Iris pigment epithelial cell (primary cell): ENCODE data around the gene NARS2.

Source experiments
- DNase-seq: peaks from one replicate; pipeline ENCODE4 v3.0.0-alpha.2; 2011; ENCODE audit warnings: low read depth

NARS2 gene

GRCh38 chr11:78432956-78433355 is 141.7 kb downstream of the NARS2 start:
- DNase-seq, result peak; percentile 33

- DNase-seq, result no peak
These were observed 142.6 kb downstream of the NARS2 start for GRCh38 chr11:78432058-78432515.

GRCh38 chr11:78429660-78430059 is 145.0 kb downstream of the NARS2 start:
- no peak for DNase-seq

GRCh38 chr11:78429209-78429608 is 145.5 kb downstream of the NARS2 start:
- DNase-seq, result no peak

GRCh38 chr11:78428773-78429172 is 145.9 kb downstream of the NARS2 start:
- no peak for DNase-seq

- DNase-seq, result no peak
These were observed 146.4 kb downstream of the NARS2 start for GRCh38 chr11:78428266-78428636.

- no peak for DNase-seq
These were observed 146.9 kb downstream of the NARS2 start for GRCh38 chr11:78427615-78428265.

- no peak for DNase-seq
These were observed 147.8 kb downstream of the NARS2 start for GRCh38 chr11:78426845-78427244.

- DNase-seq, result no peak
These were observed 149.1 kb downstream of the NARS2 start for GRCh38 chr11:78425399-78426070.

- peak; percentile 78 for DNase-seq
These were observed 150.1 kb downstream of the NARS2 start for GRCh38 chr11:78424334-78425270.

- no peak for DNase-seq
These were observed 151.4 kb downstream of the NARS2 start for GRCh38 chr11:78423241-78423640.

- peak; percentile 85 for DNase-seq
These were observed 153.9 kb downstream of the NARS2 start for GRCh38 chr11:78420796-78421209.

GRCh38 chr11:78420255-78420764 is 154.4 kb downstream of the NARS2 start:
- peak; percentile 92 for DNase-seq

- peak; percentile 99 for DNase-seq
These were observed 155.3 kb downstream of the NARS2 start for GRCh38 chr11:78419327-78419726.

- DNase-seq, result peak; percentile 24
These were observed 156.0 kb downstream of the NARS2 start for GRCh38 chr11:78418584-78419211.

GRCh38 chr11:78417888-78418583 is 156.6 kb downstream of the NARS2 start:
- peak; percentile 76 for DNase-seq

GRCh38 chr11:78417175-78417887 is 157.3 kb downstream of the NARS2 start, which contains the start of gene GAB2:
TSS of gene GAB2 (minus strand) at chr11:78417820. CDS start at chr11:78417720, 100 bp downstream.
- no peak for DNase-seq

- DNase-seq, result peak; percentile 89
These were observed 158.1 kb downstream of the NARS2 start for GRCh38 chr11:78416285-78417174.

- no peak for DNase-seq
These were observed 159.3 kb downstream of the NARS2 start for GRCh38 chr11:78415338-78415737.
